ENCODE measurements around the gene FAM53A. TPM values are rescaled to one million over a fixed set of nuclear protein-coding genes. Genes with fewer than 3 reads are reported as not detected.

FAM53A gene
- total and polyA plus RNA-seq, 2 donors (not counting 1 experiment from before 2014, with no cell fraction given) = 0.65 to 0.99 TPM

GRCh38 chr4:1623400-1623799 is 60.7 kb downstream of the FAM53A start:
- no peaks in the 10 kb centered on the region for H4K20me1 ChIP-seq (ENCODE audit: control insufficient read depth, extremely low read depth, insufficient read depth, low read length)
- H3K4me2 ChIP-seq (ENCODE audit: extremely low read depth, insufficient read depth, low read length) = no peak overlapping the region
- no peaks in the 10 kb centered on the region for H3K36me3 ChIP-seq (ENCODE audit: control insufficient read depth, insufficient read depth, low read length)
- no peak for DNase-seq (ENCODE audit: low read depth in 2 of 2)
- no peaks in the 10 kb centered on the region for H3K27me3 ChIP-seq (ENCODE audit: control insufficient read depth, insufficient read depth, low read length)
- H2AFZ ChIP-seq (ENCODE audit: low read length) = no peak overlapping the region
- H3K79me2 ChIP-seq (ENCODE audit: control insufficient read depth, insufficient read depth, low read length) = no peaks in the 10 kb centered on the region
- H3K9me3 ChIP-seq (ENCODE audit: control insufficient read depth, insufficient read depth, low read depth, low read length) = no peaks in the 10 kb centered on the region
- H3K4me3 ChIP-seq (replicated peaks in 1 of 4; ENCODE audit: control extremely low read depth in 1 of 4, insufficient read depth in 1 of 4, low read depth in 3 of 4, low read length in 4 of 4) = no peak overlapping the region
- TF ChIP-seq CTCF (conservative IDR thresholded peaks at IDR 0.05 in 1 of 2, IDR thresholded peaks at IDR 0.05 in 1 of 2; ENCODE audit: low read depth in 1 of 2, low read length in 2 of 2) = no peak
- no peak for TF ChIP-seq EZH2 (IDR thresholded peaks at IDR 0.05; ENCODE audit: low read length, missing control alignments)
- H3K9ac ChIP-seq (ENCODE audit: insufficient read depth, low read length) = no peak overlapping the region
- H3K4me1 ChIP-seq (ENCODE audit: control insufficient read depth, extremely low read depth, insufficient read depth, low read length) = no peaks in the 10 kb centered on the region
- no peak overlapping the region for H3K27ac ChIP-seq (ENCODE audit: insufficient read depth, low read length)

GRCh38 chr4:1622956-1623355 is 61.2 kb downstream of the FAM53A start:
- DNase-seq (ENCODE audit: low read depth in 2 of 2) = no peak
- Histone ChIP-seq H2AFZ (ENCODE audit: low read length) (no peak overlapping the region), H4K20me1 (ENCODE audit: control insufficient read depth, extremely low read depth, insufficient read depth, low read length) (no peaks in the 10 kb centered on the region), H3K9ac (ENCODE audit: insufficient read depth, low read length) (no peak overlapping the region), H3K36me3 (ENCODE audit: control insufficient read depth, insufficient read depth, low read length) (no peaks in the 10 kb centered on the region), H3K4me1 (ENCODE audit: control insufficient read depth, extremely low read depth, insufficient read depth, low read length) (no peaks in the 10 kb centered on the region), H3K4me3 (replicated peaks in 1 of 4; ENCODE audit: control extremely low read depth in 1 of 4, insufficient read depth in 1 of 4, low read depth in 3 of 4, low read length in 4 of 4) (no peak overlapping the region), H3K9me3 (ENCODE audit: control insufficient read depth, insufficient read depth, low read depth, low read length) (no peaks in the 10 kb centered on the region), H3K27ac (ENCODE audit: insufficient read depth, low read length) (no peak overlapping the region), H3K27me3 (ENCODE audit: control insufficient read depth, insufficient read depth, low read length) (no peaks in the 10 kb centered on the region), H3K4me2 (ENCODE audit: extremely low read depth, insufficient read depth, low read length) (no peak overlapping the region), H3K79me2 (ENCODE audit: control insufficient read depth, insufficient read depth, low read length) (no peaks in the 10 kb centered on the region)
- TF ChIP-seq EZH2 (IDR thresholded peaks at IDR 0.05; ENCODE audit: low read length, missing control alignments) = no peak
- TF ChIP-seq CTCF (conservative IDR thresholded peaks at IDR 0.05 in 1 of 2, IDR thresholded peaks at IDR 0.05 in 1 of 2; ENCODE audit: low read depth in 1 of 2, low read length in 2 of 2) = no peak

GRCh38 chr4:1622238-1622637 is 61.9 kb downstream of the FAM53A start:
- Histone ChIP-seq H3K36me3 (ENCODE audit: control insufficient read depth, insufficient read depth, low read length) (no peaks in the 10 kb centered on the region), H3K4me2 (ENCODE audit: extremely low read depth, insufficient read depth, low read length) (no peak overlapping the region)

More at GRCh38 chr4:1622238-1622637, 61.9 kb downstream of the FAM53A start:
- no peaks in the 10 kb centered on the region for H3K4me1 ChIP-seq (ENCODE audit: control insufficient read depth, extremely low read depth, insufficient read depth, low read length)
- no peak for DNase-seq (ENCODE audit: low read depth in 2 of 2)
- TF ChIP-seq EZH2 (IDR thresholded peaks at IDR 0.05; ENCODE audit: low read length, missing control alignments) = no peak
- no peak for TF ChIP-seq CTCF (conservative IDR thresholded peaks at IDR 0.05 in 1 of 2, IDR thresholded peaks at IDR 0.05 in 1 of 2; ENCODE audit: low read depth in 1 of 2, low read length in 2 of 2)
- H4K20me1 ChIP-seq (ENCODE audit: control insufficient read depth, extremely low read depth, insufficient read depth, low read length) = no peaks in the 10 kb centered on the region
- no peak overlapping the region for H3K27ac ChIP-seq (ENCODE audit: insufficient read depth, low read length)
- no peaks in the 10 kb centered on the region for H3K79me2 ChIP-seq (ENCODE audit: control insufficient read depth, insufficient read depth, low read length)
- H3K9me3 ChIP-seq (ENCODE audit: control insufficient read depth, insufficient read depth, low read depth, low read length) = no peaks in the 10 kb centered on the region
- H2AFZ ChIP-seq (ENCODE audit: low read length) = no peak overlapping the region
- no peaks in the 10 kb centered on the region for H3K27me3 ChIP-seq (ENCODE audit: control insufficient read depth, insufficient read depth, low read length)
- H3K9ac ChIP-seq (ENCODE audit: insufficient read depth, low read length) = no peak overlapping the region
- no peak overlapping the region for H3K4me3 ChIP-seq (replicated peaks in 1 of 4; ENCODE audit: control extremely low read depth in 1 of 4, insufficient read depth in 1 of 4, low read depth in 3 of 4, low read length in 4 of 4)

Measured in fibroblast of lung (primary cell).